Testis (tissue), 3 donors: ENCODE measurements around the gene ARHGEF25. TPM values are rescaled to one million over a fixed set of nuclear protein-coding genes. Genes with fewer than 3 reads are reported as not detected.
A peak's percentile ranks its signal among the peaks of the same experiment; 100 is the strongest.

Source experiments
- DNase-seq: peaks from one replicate; pipeline ENCODE4 v3.0.0-alpha.2; 2019
- H3K27ac ChIP-seq, 2 donors: fragments of 200-600 bp; sonication (generic); one replicate each; pipeline ENCODE4 v1.5.1; 2019
- H3K27me3 ChIP-seq: fragments of 200-600 bp; sonication (generic); one replicate; pipeline ENCODE4 v1.5.1; 2019
- H3K36me3 ChIP-seq: fragments of 200-600 bp; sonication (generic); one replicate; pipeline ENCODE4 v1.5.1; 2017; ENCODE audit warnings: low read depth; ENCODE audit errors: missing control alignments
- H3K4me1 ChIP-seq: fragments of 200-600 bp; sonication (generic); one replicate; pipeline ENCODE4 v1.5.1; 2019
- H3K4me3 ChIP-seq, 2 donors: fragments of 200-600 bp; sonication (generic); one replicate each; pipeline ENCODE4 v1.5.1; 2017 to 2019
- H3K9me3 ChIP-seq: fragments of 200-600 bp; sonication (generic); one replicate; pipeline ENCODE4 v1.5.1; 2017
- CTCF ChIP-seq, 3 experiments: fragments of 450-650 bp in 2 of 3; fragments of 200-600 bp in 1 of 3; sonication (generic) in 1 of 3; IDR thresholded peaks; one replicate each; pipeline ENCODE4 v1.5.1; 2016 to 2019; ENCODE audit warnings: antibody characterized with exemption in 3 of 3, mild to moderate bottlenecking in 2 of 3, moderate library complexity in 1 of 3
- POLR2A ChIP-seq: fragments of 450-650 bp; IDR thresholded peaks from one replicate; pipeline ENCODE4 v1.6.1; 2017; ENCODE audit warnings: antibody characterized with exemption, mild to moderate bottlenecking, moderate library complexity
- WGBS, 2 donors: methylation state at CpG; one replicate each; pipeline ENCODE4 v1.1.5; 2018; 5-methylcytosine and 5-hydroxymethylcytosine counted together
- intact Hi-C: fragments of 100-400 bp; cut with DNase I; formaldehyde crosslinking; loops from one replicate; pipeline ENCODE4 v1.15.1; 2023; ENCODE audit warnings: low total_unique reads
- polyA plus RNA-seq: library from polyadenylated mRNA; stranded (reverse); fragments of 350-450 nt; fragmentation: Illumina TruSeq; extraction: RNeasy Lipid Tissue Mini Kit (QIAGEN cat#74804); gene quantifications from one replicate; pipeline ENCODE4 v1.2.3, GENCODE V29; 2014; ENCODE audit warnings: low read depth, low replicate concordance; ENCODE audit not compliant: insufficient read depth
- total RNA-seq, 2 donors: library from RNA; depleted of rRNA; stranded (reverse); fragments of >200 nt; gene quantifications; one replicate each; pipeline ENCODE4 v1.2.3, GENCODE V29; 2016

The ARHGEF25 gene
- total and polyA plus RNA-seq, 3 donors from 2014 or later, result 18.0 to 26.5 (median 18.7) TPM

- peak overlapping the region; percentile 83 to 94 for H3K4me3 ChIP-seq
- H3K4me1 ChIP-seq, result peaks cover 21% of the 10 kb centered on the region
- H3K36me3 ChIP-seq, result no peaks in the 10 kb centered on the region
- peak overlapping the region; percentile 37 to 76 for H3K27ac ChIP-seq
- no peaks in the 10 kb centered on the region for H3K9me3 ChIP-seq
- H3K27me3 ChIP-seq, result no peaks in the 10 kb centered on the region
- intact Hi-C loops, result no loop called here
- DNase-seq, result no peak
- 12 to 13% methylated on average over 2 of the region's 2 CpGs for WGBS, 2 donors
- TF ChIP-seq POLR2A (no peak), CTCF (IDR thresholded peaks at IDR 0.05) (no peak)
These were observed 20.8 kb upstream of the ARHGEF25 start for GRCh38 chr12:57590479-57590863.

- DNase-seq, result peak; percentile 93
- 0 to 2% methylated on average over 20 to 43 of the region's 69 CpGs for WGBS, 2 donors
- intact Hi-C loops, result no loop called here
- peak in 1 of 3 experiments; percentile 17 for TF ChIP-seq CTCF (IDR thresholded peaks at IDR 0.05)
- TF ChIP-seq POLR2A, result no peak
- H3K4me3 ChIP-seq, result peak within 1 kb of the TSS; percentile 83 to 94
- H3K27ac ChIP-seq, result peak within 1 kb of the TSS; percentile 37 to 76
- H3K9me3 ChIP-seq, result no peaks in the 10 kb centered on the region
- H3K36me3 ChIP-seq, result no peaks in the 10 kb centered on the region
- peaks cover 21% of the 10 kb centered on the region for H3K4me1 ChIP-seq
- H3K27me3 ChIP-seq, result no peaks in the 10 kb centered on the region
These were observed 20.1 kb upstream of the ARHGEF25 start, which contains the start of gene PIP4K2C for GRCh38 chr12:57590864-57591781. PIP4K2C (plus strand) TSS chr12:57591192; CDS start chr12:57591290, 98 bp downstream.

- Histone ChIP-seq H3K4me1 (peaks cover 21% of the 10 kb centered on the region), H3K36me3 (no peaks in the 10 kb centered on the region), H3K27me3 (no peaks in the 10 kb centered on the region), H3K27ac (peak overlapping the region; percentile 37 to 76), H3K4me3 (peak overlapping the region; percentile 83 to 94), H3K9me3 (no peaks in the 10 kb centered on the region)
- 27 to 39% methylated on average over 10 of the region's 10 CpGs for WGBS, 2 donors
- DNase-seq, result no peak
- intact Hi-C loops, result no loop called here
- TF ChIP-seq CTCF (IDR thresholded peaks at IDR 0.05), result no peak
- TF ChIP-seq POLR2A, result no peak
These were observed 19.4 kb upstream of the ARHGEF25 start for GRCh38 chr12:57591782-57592325.

- no peaks in the 10 kb centered on the region for H3K27me3 ChIP-seq
- intact Hi-C loops, result no loop called here
- no peaks in the 10 kb centered on the region for H3K9me3 ChIP-seq
- H3K4me1 ChIP-seq, result peaks cover 21% of the 10 kb centered on the region
- no peak overlapping the region for H3K27ac ChIP-seq
- 49 to 64% methylated on average over 2 of the region's 2 CpGs for WGBS, 2 donors
- no peaks in the 10 kb centered on the region for H3K36me3 ChIP-seq
- no peak for TF ChIP-seq CTCF (IDR thresholded peaks at IDR 0.05)
- DNase-seq, result no peak
- H3K4me3 ChIP-seq, result no peak overlapping the region
These were observed 18.6 kb upstream of the ARHGEF25 start for GRCh38 chr12:57592551-57593165.
